Pancreas (tissue), 10 donors: Measurements from ENCODE around the gene CAPN12. TPM values are rescaled to one million over a fixed set of nuclear protein-coding genes. Genes with fewer than 3 reads are reported as not detected.

Source experiments
- ATAC-seq, 4 donors: fragments of 200-7000 bp; cut with Tn5 transposase; one replicate each; pipeline versions ENCODE4 v1.8.0 to v1.9.1; 2020; ENCODE audit warnings: mild to moderate bottlenecking in 4 of 4, moderate library complexity in 4 of 4
- DNase-seq, 6 donors: peaks; one replicate each; pipeline ENCODE4 v3.0.0-alpha.2; 2020
- FAIRE-seq: peaks from 2 replicates; lab custom pipeline; 2012; peaks lifted over from hg19 to GRCh38; lab: Jason Lieb, UNC
- H3K27ac ChIP-seq, 4 donors: fragments of 200-600 bp; sonication (generic); 1 replicate in 3 of 4; 2 replicates in 1 of 4; pipeline versions ENCODE4 v1.5.0 to v1.8.0; 2020
- H3K27me3 ChIP-seq, 4 donors: fragments of 200-600 bp; one replicate each; pipeline ENCODE4 v1.8.0; 2021
- H3K36me3 ChIP-seq, 3 donors: fragments of 200-600 bp; sonication (generic) in 1 of 3; one replicate each; pipeline versions ENCODE4 v1.5.0 to v1.8.0; 2020 to 2021
- H3K4me1 ChIP-seq, 3 donors: fragments of 200-600 bp; one replicate each; pipeline ENCODE4 v1.8.0; 2021
- H3K4me3 ChIP-seq, 4 donors: fragments of 200-600 bp; sonication (generic) in 2 of 4; one replicate each; pipeline versions ENCODE4 v1.5.0 to v1.8.0; 2020 to 2021
- H3K9me3 ChIP-seq, 4 donors: fragments of 200-600 bp; one replicate each; pipeline ENCODE4 v1.8.0; 2021
- CTCF ChIP-seq, 4 donors: fragments of 200-600 bp; sonication (generic) in 3 of 4; IDR thresholded peaks; one replicate each; pipeline versions ENCODE4 v1.5.0 to v1.8.0; 2021; ENCODE audit warnings: antibody characterized with exemption in 4 of 4
- WGBS, 2 donors: extraction: QIAGEN DNeasy Blood & Tissue Kit; methylation state at CpG; one replicate each; pipeline ENCODE4 v1.1.7; 2013; 5-methylcytosine and 5-hydroxymethylcytosine counted together
- intact Hi-C, 3 donors: fragments of 100-400 bp; cut with DNase I; formaldehyde crosslinking; loops; one replicate each; pipeline versions ENCODE4 v1.11.1 to v1.14.2; 2022
- polyA plus RNA-seq, 2 donors: library from polyadenylated mRNA; stranded (reverse); fragments of 200-250 nt; gene quantifications; one replicate each; pipeline ENCODE4 v1.2.3, GENCODE V29; 2013
- total RNA-seq, 6 donors: library from RNA; stranded (reverse); fragmentation: NEBNext Ultra II Directional in 4 of 6; extraction: Animal tissue kit (Norgen Biotek cat#: 25700) in 4 of 6; gene quantifications; one replicate each; pipeline versions ENCODE4 v1.2.1 to v1.2.4, GENCODE V29; 2021 to 2023
- donor health status: healthy with polysubstance abuse.
- donor health status: DM: no; HTN: no; CAD: no; lungs with moderate emphysema.
- donor health status: DM: no; HTN: no; CAD: no.
- donor health status: control.
- donor health status: control.
- donor health status: Bipolar disorder and iron deficiency.
- donor health status: DM: yes; HTN: yes; CAD: no.
- donor health status: DM: no; HTN: no; CAD: no.
- donor health status: DM: no; HTN: no; CAD: no.
- donor health status: DM: yes; HTN: yes; CAD: no.

The CAPN12 gene
- total and polyA plus RNA-seq, 8 donors = 2.3 to 46.3 (median 8.0) TPM

GRCh38 chr19:38735257-38735686 lies 9.0 kb downstream of the CAPN12 start:
- TF ChIP-seq CTCF (IDR thresholded peaks at IDR 0.05) = no peak
- DNase-seq = peak; percentile 59 to 87 (median 66)
- FAIRE-seq = no peak
- Histone ChIP-seq H3K4me3 (peak overlapping the region in 1 of 4 donors; percentile 15), H3K27ac (peak overlapping the region; percentile 39 to 90 (median 80)), H3K4me1 (peaks cover 19 to 21% (median 20%) of the 10 kb centered on the region in 3 donors), H3K27me3 (no peaks in the 10 kb centered on the region), H3K9me3 (no peaks in the 10 kb centered on the region), H3K36me3 (no peaks in the 10 kb centered on the region)
- 47 to 54% methylated on average over 11 to 18 of the region's 18 CpGs for WGBS, 2 donors
- intact Hi-C loops = no loop called here
- peak in 2 of 4 donors; percentile 5 for ATAC-seq

DNA sequence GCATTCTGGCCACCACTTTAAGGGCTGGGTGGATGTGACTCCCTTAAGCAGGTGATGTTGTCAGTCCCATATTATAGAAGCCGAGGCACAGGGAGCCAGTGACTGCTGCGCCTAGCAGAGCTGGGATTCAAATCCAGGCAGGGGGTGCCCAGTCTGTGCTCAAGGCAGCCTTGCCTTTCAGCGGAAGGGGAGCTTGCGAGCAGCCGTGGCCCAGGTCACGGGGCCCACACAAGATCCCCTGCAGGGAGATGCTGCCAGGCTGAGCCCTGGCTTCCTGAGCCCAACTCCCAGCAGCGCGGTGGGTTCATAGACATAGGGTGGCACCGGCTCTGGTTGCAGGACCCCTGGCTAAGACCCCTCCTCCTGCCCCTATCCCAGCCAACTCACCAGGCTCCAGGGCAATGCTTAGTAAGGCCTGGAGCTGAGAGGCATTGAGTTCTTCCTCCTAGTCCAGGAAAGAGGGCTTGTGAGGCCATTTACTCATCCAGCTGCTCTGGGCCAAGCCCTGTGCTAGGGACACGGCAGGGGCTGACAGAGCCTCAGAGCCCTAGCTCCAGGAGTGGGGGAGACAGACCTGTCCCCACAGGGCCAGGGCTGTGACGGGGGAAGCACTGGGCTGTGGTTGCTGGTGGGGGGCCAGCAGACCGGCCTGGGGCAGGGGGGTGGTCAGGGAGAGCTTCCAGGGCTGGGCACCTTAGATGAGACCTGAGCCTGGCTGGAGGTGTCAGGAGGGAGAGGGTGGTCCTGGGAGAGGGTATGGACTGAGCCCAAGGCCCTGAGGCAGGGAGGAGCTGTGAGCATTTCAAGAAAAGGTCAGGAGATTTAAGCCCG lies 9.6 kb downstream of the CAPN12 start:
- intact Hi-C loops = no loop called here
- TF ChIP-seq CTCF (IDR thresholded peaks at IDR 0.05) = no peak
- peak in 1 of 4 donors; percentile 1 for ATAC-seq
- FAIRE-seq = no peak
- Histone ChIP-seq H3K27me3 (no peaks in the 10 kb centered on the region), H3K9me3 (no peaks in the 10 kb centered on the region), H3K27ac (peak overlapping the region; percentile 39 to 90 (median 80)), H3K4me3 (peak overlapping the region in 1 of 4 donors; percentile 15), H3K36me3 (no peaks in the 10 kb centered on the region), H3K4me1 (peaks cover 19 to 21% (median 20%) of the 10 kb centered on the region in 3 donors)
- 65 to 79% methylated on average over 12 to 13 of the region's 13 CpGs for WGBS, 2 donors
- peak in 5 of 6 donors; percentile 27 to 81 (median 62) for DNase-seq

- Histone ChIP-seq H3K36me3 (peaks cover 0 to 2% (median 0%) of the 10 kb centered on the region in 3 donors), H3K27ac (peak overlapping the region in 3 of 4 donors; percentile 73 to 90 (median 88)), H3K27me3 (no peaks in the 10 kb centered on the region), H3K9me3 (no peaks in the 10 kb centered on the region), H3K4me1 (peaks cover 19 to 21% (median 20%) of the 10 kb centered on the region in 3 donors), H3K4me3 (peak overlapping the region in 1 of 4 donors; percentile 15)
- no peak for TF ChIP-seq CTCF (IDR thresholded peaks at IDR 0.05)
- intact Hi-C loops = no loop called here
- DNase-seq = peak in 3 of 6 donors; percentile 22 to 39 (median 22)
- ATAC-seq = no peak
- 73 to 89% methylated on average over 4 of the region's 4 CpGs for WGBS, 2 donors
- FAIRE-seq = no peak
Observed at GRCh38 chr19:38734176-38734425, 10.2 kb downstream of the CAPN12 start.

GRCh38 chr19:38733493-38734175 lies 10.6 kb downstream of the CAPN12 start:
- no peaks in the 10 kb centered on the region for H3K9me3 ChIP-seq
- intact Hi-C loops = no loop called here
- H3K4me3 ChIP-seq = no peak overlapping the region
- ATAC-seq = no peak
- TF ChIP-seq CTCF (IDR thresholded peaks at IDR 0.05) = no peak
- DNase-seq = peak in 5 of 6 donors; percentile 24 to 72 (median 48)
- H3K27me3 ChIP-seq = no peaks in the 10 kb centered on the region
- no peak for FAIRE-seq
- peaks cover 19 to 21% (median 20%) of the 10 kb centered on the region in 3 donors for H3K4me1 ChIP-seq
- peak overlapping the region; percentile 73 to 90 (median 83) for H3K27ac ChIP-seq
- WGBS, 2 donors = 76 to 82% methylated on average over 6 of the region's 6 CpGs
- peaks cover 0 to 7% (median 0%) of the 10 kb centered on the region in 3 donors for H3K36me3 ChIP-seq
